Measurements from ENCODE around the gene ZSCAN22. TPM values are rescaled to one million over a fixed set of nuclear protein-coding genes. Genes with fewer than 3 reads are reported as not detected.

Gene ZSCAN22
- total and polyA plus RNA-seq, 2 experiments from 2014 or later: 2.0 to 2.2 TPM

- DNase-seq (ENCODE audit: low spot score): no peak
- Histone ChIP-seq H3K9me2 (replicated peaks; ENCODE audit: insufficient read depth) (no peaks in the 10 kb centered on the region), H3K27ac (no peak overlapping the region), H3K4me1 (ENCODE audit: insufficient read depth) (no peaks in the 10 kb centered on the region), H3K27me3 (no peaks in the 10 kb centered on the region), H2AFZ (no peak overlapping the region), H3K4me3 (no peak overlapping the region), H3K36me3 (replicated peaks; ENCODE audit: insufficient read depth, low read depth) (no peaks in the 10 kb centered on the region), H3K4me2 (no peak overlapping the region), H3K9me3 (ENCODE audit: low read depth) (no peaks in the 10 kb centered on the region), H4K20me1 (ENCODE audit: insufficient read depth, poor library complexity, severe bottlenecking) (no peaks in the 10 kb centered on the region), H3K79me2 (peaks cover 22% of the 10 kb centered on the region)
- WGBS (ENCODE audit: low lambda C conversion rate, missing lambda C conversion rate): 97% methylated on average over 7 of the region's 7 CpGs
- TF ChIP-seq CTCF (IDR thresholded peaks at IDR 0.05; ENCODE audit: poor library complexity): no peak
- TF ChIP-seq EZH2phosphoT487 (IDR thresholded peaks at IDR 0.05; ENCODE audit: low read depth, severe bottlenecking, unreplicated experiment): no peak
- no peak for TF ChIP-seq EZH2 (IDR thresholded peaks at IDR 0.05; ENCODE audit: borderline replicate concordance)
Measured at GRCh38 chr19:58296104-58296503, 30.7 kb upstream of the ZSCAN22 start.

DNA sequence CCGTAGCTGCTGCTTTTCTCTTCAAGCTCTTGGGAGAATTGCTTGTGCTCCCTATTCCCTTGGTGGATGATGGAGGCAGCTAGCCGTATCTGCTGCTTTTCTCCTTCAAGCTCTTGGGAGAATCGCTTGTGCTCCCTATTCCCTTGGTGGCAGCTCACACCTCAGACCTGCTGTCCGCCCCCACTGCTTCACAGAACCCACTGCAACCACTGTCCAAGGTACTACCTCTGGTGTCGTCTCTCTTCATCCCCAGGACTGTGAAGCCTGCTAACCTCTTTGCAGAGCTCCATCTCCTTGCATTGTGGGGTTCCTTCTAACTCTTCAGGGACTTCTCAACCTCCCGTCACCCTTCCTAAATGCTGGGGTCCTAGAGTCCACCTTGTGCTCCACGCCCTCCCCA, 26.2 kb upstream of the ZSCAN22 start:
- no peaks in the 10 kb centered on the region for H3K9me2 ChIP-seq (replicated peaks; ENCODE audit: insufficient read depth)
- DNase-seq (ENCODE audit: low spot score): no peak
- 97% methylated on average over 7 of the region's 7 CpGs for WGBS (ENCODE audit: low lambda C conversion rate, missing lambda C conversion rate)
- H3K79me2 ChIP-seq: peaks cover 20% of the 10 kb centered on the region
- H3K9me3 ChIP-seq (ENCODE audit: low read depth): no peaks in the 10 kb centered on the region
- TF ChIP-seq EZH2 (IDR thresholded peaks at IDR 0.05; ENCODE audit: borderline replicate concordance) (no peak), EZH2phosphoT487 (IDR thresholded peaks at IDR 0.05; ENCODE audit: low read depth, severe bottlenecking, unreplicated experiment) (no peak), CTCF (IDR thresholded peaks at IDR 0.05; ENCODE audit: poor library complexity) (no peak)
- H3K27me3 ChIP-seq: no peaks in the 10 kb centered on the region
- H3K36me3 ChIP-seq (replicated peaks; ENCODE audit: insufficient read depth, low read depth): no peaks in the 10 kb centered on the region
- H3K4me2 ChIP-seq: no peak overlapping the region
- no peaks in the 10 kb centered on the region for H4K20me1 ChIP-seq (ENCODE audit: insufficient read depth, poor library complexity, severe bottlenecking)
- no peak overlapping the region for H3K4me3 ChIP-seq
- no peaks in the 10 kb centered on the region for H3K4me1 ChIP-seq (ENCODE audit: insufficient read depth)
- no peak overlapping the region for H2AFZ ChIP-seq
- H3K27ac ChIP-seq: no peak overlapping the region

DNA sequence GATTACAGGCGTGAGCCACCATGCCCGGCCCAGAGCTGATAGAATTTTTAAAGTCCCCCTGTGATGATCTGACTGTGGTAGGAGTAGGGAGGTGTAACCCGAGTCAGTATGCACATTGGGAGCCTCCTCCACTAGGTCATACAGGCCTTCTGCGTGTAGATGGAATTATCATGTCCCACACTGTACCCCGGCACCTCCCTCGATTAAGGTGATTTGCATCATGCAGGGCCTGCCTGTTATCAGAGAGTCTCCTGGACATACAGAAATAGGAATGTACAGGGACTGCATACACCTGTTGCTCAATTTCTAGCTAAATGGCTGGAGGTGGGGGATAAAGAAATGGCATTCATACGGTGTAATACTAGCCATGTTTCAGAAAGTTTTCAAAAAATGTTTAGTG, 22.5 kb upstream of the ZSCAN22 start:
- peak overlapping the region; percentile 79 for H3K27ac ChIP-seq
- H3K4me3 ChIP-seq: no peak overlapping the region
- no peak for DNase-seq (ENCODE audit: low spot score)
- no peaks in the 10 kb centered on the region for H3K9me3 ChIP-seq (ENCODE audit: low read depth)
- H3K4me1 ChIP-seq (ENCODE audit: insufficient read depth): peaks cover 9% of the 10 kb centered on the region
- H3K27me3 ChIP-seq: no peaks in the 10 kb centered on the region
- TF ChIP-seq EZH2 (IDR thresholded peaks at IDR 0.05; ENCODE audit: borderline replicate concordance): no peak
- no peak for TF ChIP-seq CTCF (IDR thresholded peaks at IDR 0.05; ENCODE audit: poor library complexity)
- TF ChIP-seq EZH2phosphoT487 (IDR thresholded peaks at IDR 0.05; ENCODE audit: low read depth, severe bottlenecking, unreplicated experiment): no peak
- no peaks in the 10 kb centered on the region for H4K20me1 ChIP-seq (ENCODE audit: insufficient read depth, poor library complexity, severe bottlenecking)
- H3K36me3 ChIP-seq (replicated peaks; ENCODE audit: insufficient read depth, low read depth): no peaks in the 10 kb centered on the region
- H3K9me2 ChIP-seq (replicated peaks; ENCODE audit: insufficient read depth): no peaks in the 10 kb centered on the region
- no peak overlapping the region for H2AFZ ChIP-seq
- H3K4me2 ChIP-seq: peak overlapping the region; percentile 75
- H3K79me2 ChIP-seq: peaks cover 37% of the 10 kb centered on the region
- WGBS (ENCODE audit: low lambda C conversion rate, missing lambda C conversion rate): 78% methylated on average over 7 of the region's 7 CpGs

DNA sequence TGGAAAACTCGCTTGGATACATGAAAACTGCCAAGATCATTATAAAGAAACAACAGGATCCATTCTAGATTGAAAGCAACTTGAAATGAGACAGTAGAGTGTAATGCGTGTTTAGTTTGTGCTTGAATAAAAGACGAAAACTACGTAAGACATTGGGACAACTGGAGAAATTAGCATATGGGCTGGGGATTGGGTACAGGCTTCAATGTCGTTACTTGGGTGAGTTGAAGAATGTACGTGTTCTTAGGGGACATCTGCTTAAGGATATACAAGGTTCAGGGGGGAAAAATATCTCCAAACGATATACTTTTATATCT, 22.1 kb upstream of the ZSCAN22 start:
- peak overlapping the region; percentile 34 for H3K4me3 ChIP-seq
- no peaks in the 10 kb centered on the region for H4K20me1 ChIP-seq (ENCODE audit: insufficient read depth, poor library complexity, severe bottlenecking)
- WGBS (ENCODE audit: low lambda C conversion rate, missing lambda C conversion rate): 13% methylated on average over 7 of the region's 7 CpGs
- no peaks in the 10 kb centered on the region for H3K9me3 ChIP-seq (ENCODE audit: low read depth)
- no peaks in the 10 kb centered on the region for H3K27me3 ChIP-seq
- H3K4me1 ChIP-seq (ENCODE audit: insufficient read depth): peaks cover 9% of the 10 kb centered on the region
- H2AFZ ChIP-seq: peak overlapping the region; percentile 73
- TF ChIP-seq CTCF (IDR thresholded peaks at IDR 0.05; ENCODE audit: poor library complexity) (no peak), EZH2 (IDR thresholded peaks at IDR 0.05; ENCODE audit: borderline replicate concordance) (no peak), EZH2phosphoT487 (IDR thresholded peaks at IDR 0.05; ENCODE audit: low read depth, severe bottlenecking, unreplicated experiment) (no peak)
- H3K79me2 ChIP-seq: peaks cover 39% of the 10 kb centered on the region
- H3K27ac ChIP-seq: peak overlapping the region; percentile 79
- H3K4me2 ChIP-seq: peak overlapping the region; percentile 75
- H3K9me2 ChIP-seq (replicated peaks; ENCODE audit: insufficient read depth): no peaks in the 10 kb centered on the region
- DNase-seq (ENCODE audit: low spot score): no peak
- no peaks in the 10 kb centered on the region for H3K36me3 ChIP-seq (replicated peaks; ENCODE audit: insufficient read depth, low read depth)

All from hepatocyte (in vitro differentiated cells).